Left ventricle myocardium inferior (tissue), 1 donor: ENCODE measurements around the gene ZSWIM5. TPM values are rescaled to one million over a fixed set of nuclear protein-coding genes. Genes with fewer than 3 reads are reported as not detected.
"Not testable (repeated sequence)": the region's sequence is repeated elsewhere in the genome, so short reads cannot be mapped to it uniquely, and the experiment has no call there.

Experiments
- DNase-seq: peaks from one replicate; pipeline ENCODE4 v3.0.0-alpha.2; 2020
- H3K27ac ChIP-seq: fragments of 200-600 bp; replicated peaks from 2 replicates; pipeline ENCODE4 v1.8.0; 2021
- H3K27me3 ChIP-seq: fragments of 200-600 bp; 2 replicates; pipeline ENCODE4 v1.8.0; 2021; ENCODE audit warnings: low read depth
- H3K36me3 ChIP-seq: fragments of 200-600 bp; 2 replicates; pipeline ENCODE4 v1.8.0; 2021
- H3K4me1 ChIP-seq: fragments of 200-600 bp; 2 replicates; pipeline ENCODE4 v1.8.0; 2021
- H3K4me3 ChIP-seq: fragments of 200-600 bp; 2 replicates; pipeline ENCODE4 v1.8.0; 2021; ENCODE audit warnings: mild to moderate bottlenecking, moderate library complexity
- H3K9me3 ChIP-seq: fragments of 200-600 bp; replicated peaks from 2 replicates; pipeline ENCODE4 v1.8.0; 2021
- CTCF ChIP-seq: fragments of 200-600 bp; IDR thresholded peaks from 2 replicates; pipeline ENCODE4 v1.8.0; 2021; ENCODE audit warnings: antibody characterized with exemption, mild to moderate bottlenecking, borderline replicate concordance
- intact Hi-C: fragments of 100-400 bp; cut with micrococcal nuclease; formaldehyde crosslinking; loops from one replicate; pipeline ENCODE4 v1.11.0; 2022
- total RNA-seq: library from RNA; stranded (reverse); fragmentation: NEBNext Ultra II Directional; extraction: Animal tissue kit (Norgen Biotek cat#: 25700); gene quantifications from one replicate; pipeline ENCODE4 v1.2.1, GENCODE V29; 2021
- donor health status: DM: no; HTN: yes; CAD: no; lungs with severe emphysema.

ZSWIM5 gene
- total RNA-seq, 1 donor from 2014 or later, result 0.93 TPM

GRCh38 chr1:45225598-45225997 lies 19.2 kb upstream of the ZSWIM5 start:
- no peak overlapping the region for H3K27ac ChIP-seq
- intact Hi-C loops, result no loop called here
- no peaks in the 10 kb centered on the region for H3K4me1 ChIP-seq
- no peaks in the 10 kb centered on the region for H3K36me3 ChIP-seq
- peaks cover 8% of the 10 kb centered on the region for H3K27me3 ChIP-seq
- no peak for TF ChIP-seq CTCF
- no peak overlapping the region for H3K4me3 ChIP-seq
- no peak for DNase-seq
- no peaks in the 10 kb centered on the region for H3K9me3 ChIP-seq

GRCh38 chr1:45223710-45224109 lies 17.3 kb upstream of the ZSWIM5 start:
- DNase-seq, H3K36me3 ChIP-seq, H3K27ac ChIP-seq, H3K9me3 ChIP-seq, H3K4me3 ChIP-seq, H3K4me1 ChIP-seq, intact Hi-C loops: not testable (repeated sequence)
- peaks cover 19% of the 10 kb centered on the region for H3K27me3 ChIP-seq

- H3K4me1 ChIP-seq, result no peaks in the 10 kb centered on the region
- intact Hi-C loops, result no loop called here
- no peaks in the 10 kb centered on the region for H3K9me3 ChIP-seq
- H3K36me3 ChIP-seq, result no peaks in the 10 kb centered on the region
- peaks cover 35% of the 10 kb centered on the region for H3K27me3 ChIP-seq
- H3K27ac ChIP-seq, result no peak overlapping the region
- no peak for TF ChIP-seq CTCF
- DNase-seq, result no peak
- no peak overlapping the region for H3K4me3 ChIP-seq
Measured at GRCh38 chr1:45221716-45222115, 15.3 kb upstream of the ZSWIM5 start.

- TF ChIP-seq CTCF, result no peak
- Histone ChIP-seq H3K27ac (no peak overlapping the region), H3K4me3 (no peak overlapping the region), H3K36me3 (no peaks in the 10 kb centered on the region), H3K4me1 (no peaks in the 10 kb centered on the region), H3K27me3 (peaks cover 40% of the 10 kb centered on the region), H3K9me3 (no peaks in the 10 kb centered on the region)
- intact Hi-C loops, result no loop called here
- DNase-seq, result no peak
Measured at GRCh38 chr1:45216861-45217260, 10.5 kb upstream of the ZSWIM5 start.

- Histone ChIP-seq H3K27ac (no peak overlapping the region), H3K36me3 (no peaks in the 10 kb centered on the region), H3K4me3 (no peak overlapping the region), H3K9me3 (no peaks in the 10 kb centered on the region), H3K4me1 (no peaks in the 10 kb centered on the region), H3K27me3 (peaks cover 40% of the 10 kb centered on the region)
- DNase-seq, result no peak
- TF ChIP-seq CTCF, result no peak
- intact Hi-C loops, result no loop called here
Measured at GRCh38 chr1:45216200-45216541, 9.8 kb upstream of the ZSWIM5 start.

GRCh38 chr1:45215485-45216199 lies 9.2 kb upstream of the ZSWIM5 start:
- Histone ChIP-seq H3K4me1 (no peaks in the 10 kb centered on the region), H3K27ac (no peak overlapping the region), H3K9me3 (no peaks in the 10 kb centered on the region), H3K4me3 (no peak overlapping the region), H3K36me3 (no peaks in the 10 kb centered on the region), H3K27me3 (peaks cover 40% of the 10 kb centered on the region)
- DNase-seq, result no peak
- no peak for TF ChIP-seq CTCF
- intact Hi-C loops, result no loop called here
